Activated B cell treated with CpG ODN at 0.5 μM for 24 hours (primary cell): Measurements from ENCODE around the gene PSD4. TPM values are rescaled to one million over a fixed set of nuclear protein-coding genes. Genes with fewer than 3 reads are reported as not detected.
A peak's percentile ranks its signal among the peaks of the same experiment; 100 is the strongest.

Experiments
- ATAC-seq: fragments of 200-7000 bp; cut with Tn5 transposase; one replicate; pipeline ENCODE4 v1.10.0; 2021; ENCODE audit warnings: low read depth, mild to moderate bottlenecking, moderate library complexity
- CTCF ChIA-PET: fragments of 350-600 bp; sonication (Branson Sonifier 250); formaldehyde crosslinking; loops from one replicate; lab custom pipeline; 2021; ENCODE audit warnings: antibody characterized with exemption; lab: Charles Lee
- POLR2A ChIA-PET: fragments of 350-600 bp; sonication (Branson Sonifier 250); formaldehyde crosslinking; loops from one replicate; lab custom pipeline; 2021; ENCODE audit warnings: antibody characterized with exemption; lab: Charles Lee
- DNase-seq: peaks from one replicate; pipeline ENCODE4 v3.0.0; 2022
- H3K27ac Mint-ChIP-seq: one replicate; pipeline ENCODE4 v1.8.0; 2020; ENCODE audit warnings: mixed read lengths
- H3K27me3 Mint-ChIP-seq: one replicate; pipeline ENCODE4 v1.8.0; 2021; ENCODE audit warnings: mixed read lengths
- H3K36me3 Mint-ChIP-seq: one replicate; pipeline ENCODE4 v1.8.0; 2021; ENCODE audit warnings: low read depth, mixed read lengths
- H3K4me1 Mint-ChIP-seq: one replicate; pipeline ENCODE4 v1.8.0; 2021; ENCODE audit warnings: mixed read lengths
- H3K4me3 Mint-ChIP-seq: one replicate; pipeline ENCODE4 v1.8.0; 2020; ENCODE audit warnings: mild to moderate bottlenecking, mixed read lengths
- H3K9me3 Mint-ChIP-seq: one replicate; pipeline ENCODE4 v1.8.0; 2020; ENCODE audit warnings: mixed read lengths
- CTCF ChIP-seq: fragments of 200-600 bp; IDR thresholded peaks from one replicate; pipeline ENCODE4 v1.8.0; 2022; ENCODE audit warnings: antibody characterized with exemption, mild to moderate bottlenecking
- intact Hi-C: fragments of 100-400 bp; cut with micrococcal nuclease; formaldehyde crosslinking; loops from one replicate; pipeline ENCODE4 v1.15.1; 2024
- total RNA-seq: library from RNA; stranded (reverse); gene quantifications from 2 replicates; pipeline ENCODE4 v1.2.3, GENCODE V29; 2022

Gene PSD4
- total RNA-seq, 1 donor from 2014 or later, result 182 TPM

- peaks cover 80% of the 10 kb centered on the region for H3K36me3 Mint-ChIP-seq
- ChIA-PET CTCF (interaction anchor here (1.1 kb wide), 1 partner anchor 50 kb away, joined by 3 read pairs; no protein-coding TSS in a partner anchor), POLR2A (no interaction called here)
- H3K4me3 Mint-ChIP-seq, result no peak overlapping the region
- H3K4me1 Mint-ChIP-seq, result peaks cover 62% of the 10 kb centered on the region
- H3K27ac Mint-ChIP-seq, result peak overlapping the region; percentile 47
- intact Hi-C loops, result no loop called here
- TF ChIP-seq CTCF, result no peak
- H3K9me3 Mint-ChIP-seq, result no peaks in the 10 kb centered on the region
- no peak for DNase-seq
- no peak for ATAC-seq
- no peaks in the 10 kb centered on the region for H3K27me3 Mint-ChIP-seq
Measured at GRCh38 chr2:113187771-113188170, 14.0 kb downstream of the PSD4 start.

- DNase-seq (no peak), ATAC-seq (no peak)
- Mint-ChIP-seq H3K9me3 (no peaks in the 10 kb centered on the region), H3K36me3 (peaks cover 87% of the 10 kb centered on the region), H3K27me3 (no peaks in the 10 kb centered on the region), H3K27ac (peak overlapping the region; percentile 56), H3K4me1 (peaks cover 41% of the 10 kb centered on the region), H3K4me3 (no peak overlapping the region)
- intact Hi-C loops, result no loop called here
- ChIA-PET CTCF (interaction anchor here (1.4 to 17.7 kb wide), 3 partner anchors 8 to 53 kb away, joined by 3 to 319 read pairs (median 4); no protein-coding TSS in a partner anchor), POLR2A (interaction anchor here (1.2 kb wide), 1 partner anchor 8 kb away, joined by 3 read pairs; no protein-coding TSS in a partner anchor)
- no peak for TF ChIP-seq CTCF
Measured at GRCh38 chr2:113190871-113191270, 17.1 kb downstream of the PSD4 start.

- no peak overlapping the region for H3K27ac Mint-ChIP-seq
- DNase-seq, result no peak
- no peak overlapping the region for H3K4me3 Mint-ChIP-seq
- H3K4me1 Mint-ChIP-seq, result peaks cover 30% of the 10 kb centered on the region
- H3K27me3 Mint-ChIP-seq, result no peaks in the 10 kb centered on the region
- TF ChIP-seq CTCF, result no peak
- no peaks in the 10 kb centered on the region for H3K9me3 Mint-ChIP-seq
- ChIA-PET CTCF (interaction anchor here (17.7 kb wide), 1 partner anchor 55 kb away, joined by 319 read pairs; no protein-coding TSS in a partner anchor), POLR2A (interaction anchor here (1.6 kb wide), 1 partner anchor 17 kb away, joined by 5 read pairs; no protein-coding TSS in a partner anchor)
- intact Hi-C loops, result no loop called here
- no peak for ATAC-seq
- H3K36me3 Mint-ChIP-seq, result peaks cover 90% of the 10 kb centered on the region
Measured at GRCh38 chr2:113192459-113193100, 18.8 kb downstream of the PSD4 start.

- ATAC-seq (no peak), DNase-seq (no peak)
- Mint-ChIP-seq H3K36me3 (peaks cover 83% of the 10 kb centered on the region), H3K4me3 (no peak overlapping the region), H3K27ac (no peak overlapping the region), H3K9me3 (no peaks in the 10 kb centered on the region), H3K4me1 (peaks cover 7% of the 10 kb centered on the region), H3K27me3 (no peaks in the 10 kb centered on the region)
- no peak for TF ChIP-seq CTCF
- ChIA-PET CTCF (interaction anchor here (0.7 to 17.7 kb wide), 2 partner anchors 15 to 58 kb away, joined by 3 to 319 read pairs; no protein-coding TSS in a partner anchor), POLR2A (interaction anchor here (1.0 kb wide), 1 partner anchor 39 kb away, joined by 3 read pairs; no protein-coding TSS in a partner anchor)
- intact Hi-C loops, result loop anchor here (5.0 kb wide), 1 partner anchor 39 kb away; no protein-coding TSS in a partner anchor
Measured at GRCh38 chr2:113195923-113196501, 22.2 kb downstream of the PSD4 start.

GRCh38 chr2:113196839-113197238, 23.1 kb downstream of the PSD4 start:
- H3K4me1 Mint-ChIP-seq, result peaks cover 4% of the 10 kb centered on the region
- CTCF ChIA-PET, result interaction anchor here (0.7 to 17.7 kb wide), 2 partner anchors 16 to 59 kb away, joined by 3 to 319 read pairs; no protein-coding TSS in a partner anchor
- H3K27ac Mint-ChIP-seq, result peak overlapping the region; percentile 3
- H3K27me3 Mint-ChIP-seq, result no peaks in the 10 kb centered on the region
- H3K36me3 Mint-ChIP-seq, result peaks cover 84% of the 10 kb centered on the region
- TF ChIP-seq CTCF, result no peak
- no peaks in the 10 kb centered on the region for H3K9me3 Mint-ChIP-seq
- H3K4me3 Mint-ChIP-seq, result no peak overlapping the region
- intact Hi-C loops, result loop anchor here (5.0 kb wide), 1 partner anchor 40 kb away; no protein-coding TSS in a partner anchor
- DNase-seq (no peak), ATAC-seq (no peak)
- POLR2A ChIA-PET, result interaction anchor here (1.0 to 3.6 kb wide), 2 partner anchors 22 to 39 kb away, joined by 3 to 42 read pairs; partner anchors contain the start of gene PSD4
